ENCODE data around the gene FAM13A.
"Not testable (repeated sequence)": the region's sequence is repeated elsewhere in the genome, so short reads cannot be mapped to it uniquely, and the experiment has no call there.

FAM13A gene

DNA sequence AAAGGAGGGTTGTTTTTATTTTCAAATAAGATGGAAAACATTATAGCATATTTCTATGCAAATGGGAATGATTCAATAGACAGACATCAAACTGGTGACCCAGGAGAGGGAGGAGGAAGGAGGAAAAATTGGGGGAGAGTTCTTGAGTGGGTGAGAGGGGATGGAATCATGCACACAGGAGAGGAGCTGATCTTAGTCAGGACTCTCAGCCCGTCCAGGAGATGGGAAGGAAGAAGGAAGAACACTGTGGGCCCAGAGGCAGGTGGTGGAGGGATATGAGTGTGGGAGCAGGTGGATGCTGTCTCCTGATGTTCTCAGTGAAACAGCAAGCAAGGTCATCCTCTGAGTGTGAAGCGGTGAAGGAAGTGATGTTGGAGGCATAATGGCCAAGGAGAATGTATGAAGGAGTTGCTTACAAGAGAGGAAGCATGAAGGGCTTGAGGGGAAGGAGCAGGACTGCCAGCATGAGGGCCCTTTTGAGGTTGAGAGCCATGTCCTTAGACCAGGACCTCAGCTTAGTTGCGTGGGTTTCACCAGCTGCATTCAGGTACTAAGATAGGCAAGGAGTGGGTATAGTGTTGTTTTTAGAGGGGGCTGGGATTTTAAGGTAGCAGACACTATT, 197.7 kb downstream of the FAM13A start:
- no peak for DNase-seq (ENCODE audit: low spot score)
- TF ChIP-seq, protein P1, sequence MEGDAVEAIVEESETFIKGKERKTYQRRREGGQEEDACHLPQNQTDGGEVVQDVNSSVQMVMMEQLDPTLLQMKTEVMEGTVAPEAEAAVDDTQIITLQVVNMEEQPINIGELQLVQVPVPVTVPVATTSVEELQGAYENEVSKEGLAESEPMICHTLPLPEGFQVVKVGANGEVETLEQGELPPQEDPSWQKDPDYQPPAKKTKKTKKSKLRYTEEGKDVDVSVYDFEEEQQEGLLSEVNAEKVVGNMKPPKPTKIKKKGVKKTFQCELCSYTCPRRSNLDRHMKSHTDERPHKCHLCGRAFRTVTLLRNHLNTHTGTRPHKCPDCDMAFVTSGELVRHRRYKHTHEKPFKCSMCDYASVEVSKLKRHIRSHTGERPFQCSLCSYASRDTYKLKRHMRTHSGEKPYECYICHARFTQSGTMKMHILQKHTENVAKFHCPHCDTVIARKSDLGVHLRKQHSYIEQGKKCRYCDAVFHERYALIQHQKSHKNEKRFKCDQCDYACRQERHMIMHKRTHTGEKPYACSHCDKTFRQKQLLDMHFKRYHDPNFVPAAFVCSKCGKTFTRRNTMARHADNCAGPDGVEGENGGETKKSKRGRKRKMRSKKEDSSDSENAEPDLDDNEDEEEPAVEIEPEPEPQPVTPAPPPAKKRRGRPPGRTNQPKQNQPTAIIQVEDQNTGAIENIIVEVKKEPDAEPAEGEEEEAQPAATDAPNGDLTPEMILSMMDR (IDR thresholded peaks at IDR 0.05; ENCODE audit: borderline replicate concordance, control extremely low read depth, extremely low read depth, insufficient read depth, missing control alignments), result no peak
- in situ Hi-C loops (cut with MboI; ENCODE audit: low sequenced_read_pairs, unreplicated experiment), result no loop called here

DNA sequence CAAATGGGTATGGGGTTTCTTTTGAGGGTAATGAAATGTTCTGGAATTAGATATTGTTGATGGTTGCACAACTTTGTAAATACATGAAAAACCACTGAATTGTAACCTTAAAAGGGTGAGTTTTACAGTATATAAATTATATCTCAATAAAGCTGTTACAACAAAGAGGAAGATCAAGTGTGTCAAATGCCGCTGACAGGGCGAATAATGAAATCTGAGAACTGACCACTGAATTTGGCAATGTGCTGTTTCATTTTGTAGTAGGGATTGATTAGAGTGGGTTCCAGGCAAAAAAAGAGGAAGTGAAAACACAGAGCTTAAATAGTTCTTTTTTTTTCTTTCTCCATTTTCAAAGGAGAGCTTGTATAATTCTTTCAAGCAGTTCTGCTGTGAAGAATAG, 198.2 kb downstream of the FAM13A start:
- TF ChIP-seq, protein P1 (IDR thresholded peaks at IDR 0.05; ENCODE audit: borderline replicate concordance, control extremely low read depth, extremely low read depth, insufficient read depth, missing control alignments), result no peak
- in situ Hi-C loops (cut with MboI; ENCODE audit: low sequenced_read_pairs, unreplicated experiment), result no loop called here
- peak; percentile 28 for DNase-seq (ENCODE audit: low spot score)

DNA sequence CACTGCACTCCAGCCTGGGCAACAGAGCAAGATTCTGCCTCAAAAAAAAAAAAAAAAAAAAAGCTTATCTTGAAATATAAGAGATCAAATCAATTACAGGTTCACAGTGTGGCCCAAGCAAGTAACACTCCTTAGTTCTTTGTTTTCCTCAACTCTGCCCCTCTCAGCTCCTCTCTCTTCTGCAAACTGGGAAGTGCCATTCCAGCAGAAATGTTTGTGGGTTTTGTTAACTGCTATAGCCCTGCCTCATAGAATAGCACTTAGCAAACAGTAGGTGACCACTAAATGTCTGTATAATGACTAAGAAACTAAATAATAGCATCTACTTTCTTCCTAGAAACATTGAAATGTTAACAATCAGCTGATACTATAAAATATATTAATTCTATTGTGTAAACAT, 199.4 kb downstream of the FAM13A start:
- DNase-seq (ENCODE audit: low spot score), result no peak
- TF ChIP-seq, protein P1 (IDR thresholded peaks at IDR 0.05; ENCODE audit: borderline replicate concordance, control extremely low read depth, extremely low read depth, insufficient read depth, missing control alignments), result no peak
- in situ Hi-C loops (cut with MboI; ENCODE audit: low sequenced_read_pairs, unreplicated experiment), result no loop called here

DNA sequence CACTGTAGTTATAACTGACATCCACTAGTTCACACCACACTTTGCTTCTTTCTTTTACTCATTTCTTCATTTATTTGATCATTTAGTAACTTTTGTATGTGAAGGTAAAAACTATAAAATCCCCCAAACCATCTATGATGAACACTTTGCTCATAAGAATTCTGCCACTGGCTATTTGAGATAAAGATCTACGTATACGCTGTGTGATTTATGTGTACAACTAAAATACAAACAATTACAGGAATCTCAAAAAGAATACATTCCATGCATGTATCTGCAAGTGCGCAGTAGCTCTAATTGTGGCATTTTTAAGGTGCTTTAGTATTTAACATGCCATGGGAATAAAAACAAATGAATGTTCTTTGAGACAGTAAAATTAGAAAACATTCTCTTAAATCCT, 202.5 kb downstream of the FAM13A start:
- in situ Hi-C loops (cut with MboI; ENCODE audit: low sequenced_read_pairs, unreplicated experiment), result no loop called here
- TF ChIP-seq, protein P1 (IDR thresholded peaks at IDR 0.05; ENCODE audit: borderline replicate concordance, control extremely low read depth, extremely low read depth, insufficient read depth, missing control alignments), result no peak
- DNase-seq (ENCODE audit: low spot score), result no peak

GRCh38 chr4:88853583-88853982, 203.4 kb downstream of the FAM13A start:
- in situ Hi-C loops (cut with MboI; ENCODE audit: low sequenced_read_pairs, unreplicated experiment); DNase-seq (ENCODE audit: low spot score): not testable (repeated sequence)

GRCh38 chr4:88846206-88846790, 210.7 kb downstream of the FAM13A start:
- TF ChIP-seq, protein P1 (IDR thresholded peaks at IDR 0.05; ENCODE audit: borderline replicate concordance, control extremely low read depth, extremely low read depth, insufficient read depth, missing control alignments), result no peak
- in situ Hi-C loops (cut with MboI; ENCODE audit: low sequenced_read_pairs, unreplicated experiment), result no loop called here
- DNase-seq (ENCODE audit: low spot score), result no peak

DNA sequence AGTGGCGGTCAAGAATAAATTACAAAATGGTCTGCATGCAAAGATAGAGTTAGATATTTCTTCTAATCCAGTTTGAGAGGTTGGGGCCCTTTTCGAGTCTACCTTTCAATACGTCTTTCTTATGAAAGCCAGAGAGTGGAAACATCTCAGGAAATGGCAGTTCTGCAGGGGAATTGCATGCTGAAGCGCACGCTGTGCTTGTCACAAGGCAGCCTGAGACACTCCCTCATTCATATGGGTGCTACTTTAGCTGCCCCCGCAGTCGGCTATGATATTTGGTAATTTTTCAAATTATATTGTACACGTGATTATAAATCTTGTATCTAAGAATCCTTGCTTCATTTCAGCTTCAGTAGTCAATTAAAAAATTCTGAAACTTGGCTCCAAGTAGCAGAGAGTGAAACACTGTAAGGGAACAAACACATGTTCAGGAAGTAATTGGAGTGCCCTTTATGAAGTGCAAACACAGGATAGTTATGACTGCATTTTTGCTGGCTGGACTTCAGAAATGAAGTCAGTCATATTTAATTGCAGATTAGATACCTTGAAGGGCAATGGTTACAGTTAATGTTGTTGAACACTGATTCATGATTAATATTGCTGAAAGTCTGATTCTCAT, 213.8 kb downstream of the FAM13A start:
- TF ChIP-seq, protein P1 (IDR thresholded peaks at IDR 0.05; ENCODE audit: borderline replicate concordance, control extremely low read depth, extremely low read depth, insufficient read depth, missing control alignments), result no peak
- no peak for DNase-seq (ENCODE audit: low spot score)
- in situ Hi-C loops (cut with MboI; ENCODE audit: low sequenced_read_pairs, unreplicated experiment), result no loop called here

All from GM13976 (cell line).